K562 (cell line): ENCODE results near the gene NRG2. TPM values are rescaled to one million over a fixed set of nuclear protein-coding genes. Genes with fewer than 3 reads are reported as not detected.

Experiments
- ATAC-seq: fragments of 200-7000 bp; cut with Tn5 transposase; 3 replicates; pipeline ENCODE4 v1.9.1; 2020; ENCODE audit warnings: moderate library complexity
- BruUV-seq: library from RNA; stranded (reverse); fragments of 400-500 nt; replicated peaks from 2 replicates; lab custom pipeline; 2021; lab: Mats Ljungman, UMichigan
- CTCF ChIA-PET: fragments of 300-600 bp; formaldehyde crosslinking; extraction: SDS; loops from one replicate; lab custom pipeline; 2021; ENCODE audit warnings: low intra/inter-chr PET ratio; lab: Yijun Ruan, JAX
- POLR2A ChIA-PET: fragments of 300-600, 350-650 bp; sonication (Branson Sonifier 250); formaldehyde crosslinking; extraction: SDS; loops from one replicate; lab custom pipeline; 2021; ENCODE audit warnings: antibody characterized with exemption, inconsistent platforms; lab: Yijun Ruan, JAX
- DNase-seq, 4 experiments: peaks; one replicate each; pipeline versions ENCODE4 v3.0.0 to v3.0.0-alpha.2; 2011 to 2018; ENCODE audit warnings: low spot score in 3 of 4, mixed read lengths in 3 of 4; ENCODE audit errors: extremely low read depth in 1 of 4
- FAIRE-seq: peaks from 2 replicates; lab custom pipeline; 2011; peaks lifted over from hg19 to GRCh38; lab: Jason Lieb, UNC
- H2AFZ ChIP-seq: 2 replicates; pipeline ENCODE4 v1.6.0; 2011; ENCODE audit warnings: low read depth, low read length, control low read depth, inconsistent platforms
- H3K27ac ChIP-seq: fragments of 200-600 bp; 3 replicates; pipeline ENCODE4 v1.8.0; 2011; ENCODE audit warnings: low read depth, mild to moderate bottlenecking, control low read depth, inconsistent platforms, low read length, moderate library complexity, mixed read lengths; ENCODE audit errors: extremely low read depth
- H3K27me3 ChIP-seq, 2 experiments: fragments of 300-600 bp in 1 of 2; 2 replicates in 1 of 2; 3 replicates in 1 of 2; pipeline versions ENCODE4 v1.6.0 to v1.8.0; 2011; ENCODE audit warnings: inconsistent platforms in 2 of 2, low read length in 2 of 2, mild to moderate bottlenecking in 1 of 2, mixed read lengths in 1 of 2, moderate library complexity in 1 of 2; ENCODE audit not compliant: control insufficient read depth in 2 of 2, insufficient read depth in 2 of 2
- H3K36me3 ChIP-seq: fragments of 300-600 bp; 3 replicates; pipeline ENCODE4 v1.8.0; 2011; ENCODE audit warnings: mild to moderate bottlenecking, low read length, inconsistent platforms; ENCODE audit not compliant: control insufficient read depth, insufficient read depth
- H3K4me1 ChIP-seq, 2 experiments: fragments of 200-600 bp in 1 of 2; replicated peaks in 1 of 2; 2 replicates in 1 of 2; 3 replicates in 1 of 2; pipeline versions ENCODE4 v1.5.1 to v1.8.0; 2011; ENCODE audit warnings: inconsistent platforms in 2 of 2, low read length in 2 of 2, mild to moderate bottlenecking in 1 of 2, mixed read lengths in 1 of 2, moderate library complexity in 1 of 2; ENCODE audit not compliant: control insufficient read depth in 2 of 2, insufficient read depth in 2 of 2
- H3K4me2 ChIP-seq: 2 replicates; pipeline ENCODE4 v1.6.1; 2011; ENCODE audit warnings: low read length, control low read depth, inconsistent platforms, mixed read lengths; ENCODE audit not compliant: insufficient read depth
- H3K4me3 ChIP-seq: fragments of 200-600 bp; sonication (generic), shearing (Covaris generic); 2 replicates; pipeline ENCODE4 v1.5.1; 2016; ENCODE audit warnings: control low read depth, inconsistent platforms
- H3K79me2 ChIP-seq: fragments of 200-600 bp; 3 replicates; pipeline ENCODE4 v1.8.0; 2011; ENCODE audit warnings: low read length, inconsistent platforms; ENCODE audit not compliant: control insufficient read depth, insufficient read depth
- H3K9ac ChIP-seq, 2 experiments: 2 replicates each; pipeline versions ENCODE4 v1.6.0 to v1.6.1; 2011; ENCODE audit warnings: low read depth in 2 of 2, low read length in 2 of 2, control low read depth in 1 of 2, inconsistent platforms in 1 of 2, mild to moderate bottlenecking in 1 of 2, mixed read lengths in 1 of 2; ENCODE audit not compliant: insufficient read depth in 1 of 2
- H3K9me1 ChIP-seq: one replicate; pipeline ENCODE4 v1.6.0; 2011; ENCODE audit warnings: inconsistent platforms, mild to moderate bottlenecking, low read length, moderate library complexity; ENCODE audit not compliant: control insufficient read depth, insufficient read depth
- H3K9me3 ChIP-seq: replicated peaks from 2 replicates; pipeline ENCODE4 v1.5.1; 2011; ENCODE audit warnings: low read depth, low read length, inconsistent platforms; ENCODE audit not compliant: control insufficient read depth, insufficient read depth
- H4K20me1 ChIP-seq: replicated peaks from 2 replicates; pipeline ENCODE4 v1.6.1; 2011; ENCODE audit warnings: low read length, inconsistent platforms, mixed read lengths; ENCODE audit not compliant: control insufficient read depth, insufficient read depth
- HBP1 ChIP-seq: fragments of 450-650 bp; formaldehyde crosslinking; IDR thresholded peaks from 2 replicates; pipeline ENCODE4 v1.4.0; 2022; ENCODE audit warnings: missing genetic modification characterization
- MITF ChIP-seq: IDR thresholded peaks from 2 replicates; pipeline ENCODE4 v1.6.1; 2014; ENCODE audit warnings: antibody characterized with exemption
- NR2F6 ChIP-seq: fragments of 450-650 bp; formaldehyde crosslinking; IDR thresholded peaks from 2 replicates; pipeline ENCODE4 v1.4.0; 2020; ENCODE audit warnings: mild to moderate bottlenecking
- SPI1 ChIP-seq: IDR thresholded peaks from 2 replicates; pipeline ENCODE4 v1.6.1; 2011; ENCODE audit warnings: low read depth, low read length, control low read depth, borderline replicate concordance
- SUPT5H ChIP-seq: fragments of 450-650 bp; IDR thresholded peaks from 2 replicates; pipeline ENCODE4 v1.6.1; 2016
- WGBS: fragments of 100-300 bp; shearing (Covaris generic); methylation state at CpG from one replicate; pipeline ENCODE4 v1.1.6; 2016; ENCODE audit warnings: low coverage, mixed read lengths; ENCODE audit not compliant: insufficient coverage; ENCODE audit errors: missing lambda C conversion rate; 5-methylcytosine and 5-hydroxymethylcytosine counted together
- in situ Hi-C: fragments of 300-500 bp; cut with MboI; formaldehyde crosslinking; loops from 4 replicates; pipeline ENCODE4 v1.15.0; 2018; ENCODE audit warnings: inconsistent platforms, mixed read lengths
- intact Hi-C: fragments of 100-400 bp; cut with micrococcal nuclease; formaldehyde crosslinking; loops from 2 replicates; pipeline ENCODE4 v1.14.2; 2022
- polyA plus RNA-seq, 8 experiments: library from polyadenylated mRNA; depleted of rRNA in 4 of 8; stranded (reverse) in 5 of 8; unstranded in 3 of 8; fragments of >200 nt; fragmentation: Nextera tagmentation in 2 of 8; fragmentation: Illumina TruSeq in 1 of 8; extraction: Ambion mirVana in 2 of 8; extraction: Trizol in 1 of 8; gene quantifications; 2 replicates each; pipeline versions ENCODE4 v1.2.1 to v1.2.3, GENCODE V29; 2011 to 2014; ENCODE audit warnings: inconsistent platforms in 1 of 8, missing spikeins in 1 of 8
- total RNA-seq, 7 experiments: library from RNA; depleted of rRNA in 6 of 7; stranded (reverse); fragments of >200 nt in 6 of 7; fragmentation: Illumina TruSeq in 2 of 7; extraction: Trizol in 2 of 7; gene quantifications; 2 replicates each; pipeline versions ENCODE4 v1.2.1 to v1.2.3, GENCODE V29; 2011 to 2021; ENCODE audit warnings: low replicate concordance in 1 of 7

The NRG2 gene
- total and polyA plus RNA-seq, 9 of the 15 experiments (the other 6 are each of a cell fraction or from before 2014, with no cell fraction given): not detected

GRCh38 chr5:139852696-139853095 is 190.4 kb downstream of the NRG2 start:
- TF ChIP-seq HBP1 (CRISPR knock-in tag) (no peak), NR2F6 (CRISPR knock-in tag) (no peak), SPI1 (no peak), SUPT5H (no peak), MITF (no peak)
- TF ChIP-seq, all 486 proteins: peak for 0
- no peak for ATAC-seq
- intact Hi-C loops: no loop called here
- 3% methylated on average over 8 of the region's 8 CpGs for WGBS
- Histone ChIP-seq H3K4me2 (no peak overlapping the region), H3K79me2 (no peaks in the 10 kb centered on the region), H3K4me1 (peaks cover 0 to 8% of the 10 kb centered on the region in 2 experiments; a peak in 2 of 5 replicates), H4K20me1 (peaks cover 18% of the 10 kb centered on the region), H3K9ac (no peak overlapping the region), H3K9me1 (no peaks in the 10 kb centered on the region), H3K36me3 (no peaks in the 10 kb centered on the region), H3K27ac (no peak overlapping the region; the same call in 2 of the 3 replicates), H3K4me3 (no peak overlapping the region), H3K9me3 (no peaks in the 10 kb centered on the region), H3K27me3 (peaks cover 25 to 74% of the 10 kb centered on the region in 2 experiments), H2AFZ (no peak overlapping the region)
- BruUV-seq: no TSS peak
- ChIA-PET CTCF (no interaction called here), POLR2A (interaction anchor here (0.8 to 1.5 kb wide), 2 partner anchors 10 to 76 kb away, joined by 4 to 5 read pairs; no protein-coding TSS in a partner anchor)
- in situ Hi-C loops: loop anchor here (10.0 kb wide), 1 partner anchor 218 kb away; no protein-coding TSS in a partner anchor
- DNase-seq: no peak
- no peak for FAIRE-seq
